ENCODE results near the gene SPPL2B.

The SPPL2B gene

GRCh38 chr19:2326699-2327360 lies 1.7 kb upstream of the SPPL2B start:
- no peak overlapping the region for H3K4me3 ChIP-seq (ENCODE audit: extremely low read depth, insufficient read depth, low read length, poor library complexity, severe bottlenecking)
- H3K27ac ChIP-seq (ENCODE audit: low read depth, low read length, severe bottlenecking) = peak overlapping the region; percentile 74
- H3K9me3 ChIP-seq (ENCODE audit: control insufficient read depth, low read length) = no peaks in the 10 kb centered on the region
- peaks cover 43% of the 10 kb centered on the region for H3K36me3 ChIP-seq (ENCODE audit: control insufficient read depth, insufficient read depth, low read length)
- H3K4me1 ChIP-seq (ENCODE audit: control insufficient read depth, insufficient read depth, low read length, poor library complexity, severe bottlenecking) = peaks cover 26% of the 10 kb centered on the region
- 87 to 92% methylated on average over 12 to 16 of the region's 16 CpGs for WGBS, 2 experiments (ENCODE audit: insufficient coverage in 2 of 2)

- peaks cover 36% of the 10 kb centered on the region for H3K36me3 ChIP-seq (ENCODE audit: control insufficient read depth, insufficient read depth, low read length)
- H3K9me3 ChIP-seq (ENCODE audit: control insufficient read depth, low read length) = no peaks in the 10 kb centered on the region
- H3K27ac ChIP-seq (ENCODE audit: low read depth, low read length, severe bottlenecking) = peak overlapping the region; percentile 74
- H3K4me3 ChIP-seq (ENCODE audit: extremely low read depth, insufficient read depth, low read length, poor library complexity, severe bottlenecking) = peak overlapping the region; percentile 98
- H3K4me1 ChIP-seq (ENCODE audit: control insufficient read depth, insufficient read depth, low read length, poor library complexity, severe bottlenecking) = peaks cover 26% of the 10 kb centered on the region
- whole genome bisulfite sequencing, 2 experiments (ENCODE audit: insufficient coverage in 2 of 2) = 2 to 3% methylated on average over 7 to 12 of the region's 18 CpGs
These were observed 597 bp upstream of the SPPL2B start for GRCh38 chr19:2327773-2328400.

- WGBS, 2 experiments (ENCODE audit: insufficient coverage in 2 of 2) = 6 to 12% methylated on average over 8 to 10 of the region's 16 CpGs
- peaks cover 30% of the 10 kb centered on the region for H3K36me3 ChIP-seq (ENCODE audit: control insufficient read depth, insufficient read depth, low read length)
- no peaks in the 10 kb centered on the region for H3K9me3 ChIP-seq (ENCODE audit: control insufficient read depth, low read length)
- peaks cover 26% of the 10 kb centered on the region for H3K4me1 ChIP-seq (ENCODE audit: control insufficient read depth, insufficient read depth, low read length, poor library complexity, severe bottlenecking)
- H3K4me3 ChIP-seq (ENCODE audit: extremely low read depth, insufficient read depth, low read length, poor library complexity, severe bottlenecking) = peak overlapping the region; percentile 98
- peak overlapping the region; percentile 74 for H3K27ac ChIP-seq (ENCODE audit: low read depth, low read length, severe bottlenecking)
These were observed 630 bp downstream of the SPPL2B start for GRCh38 chr19:2329149-2329478.

GRCh38 chr19:2329501-2329916 lies 1.0 kb downstream of the SPPL2B start:
- H3K4me3 ChIP-seq (ENCODE audit: extremely low read depth, insufficient read depth, low read length, poor library complexity, severe bottlenecking) = peak overlapping the region; percentile 98
- H3K36me3 ChIP-seq (ENCODE audit: control insufficient read depth, insufficient read depth, low read length) = peaks cover 30% of the 10 kb centered on the region
- peaks cover 26% of the 10 kb centered on the region for H3K4me1 ChIP-seq (ENCODE audit: control insufficient read depth, insufficient read depth, low read length, poor library complexity, severe bottlenecking)
- WGBS, 2 experiments (ENCODE audit: insufficient coverage in 2 of 2) = 49 to 51% methylated on average over 9 to 12 of the region's 13 CpGs
- H3K27ac ChIP-seq (ENCODE audit: low read depth, low read length, severe bottlenecking) = no peak overlapping the region
- H3K9me3 ChIP-seq (ENCODE audit: control insufficient read depth, low read length) = no peaks in the 10 kb centered on the region

- no peak overlapping the region for H3K27ac ChIP-seq (ENCODE audit: low read depth, low read length, severe bottlenecking)
- WGBS, 2 experiments (ENCODE audit: insufficient coverage in 2 of 2) = 87 to 94% methylated on average over 8 of the region's 10 CpGs
- peaks cover 26% of the 10 kb centered on the region for H3K4me1 ChIP-seq (ENCODE audit: control insufficient read depth, insufficient read depth, low read length, poor library complexity, severe bottlenecking)
- peaks cover 28% of the 10 kb centered on the region for H3K36me3 ChIP-seq (ENCODE audit: control insufficient read depth, insufficient read depth, low read length)
- H3K4me3 ChIP-seq (ENCODE audit: extremely low read depth, insufficient read depth, low read length, poor library complexity, severe bottlenecking) = no peak overlapping the region
- H3K9me3 ChIP-seq (ENCODE audit: control insufficient read depth, low read length) = no peaks in the 10 kb centered on the region
These were observed 1.8 kb downstream of the SPPL2B start for GRCh38 chr19:2330255-2330631.

- Histone ChIP-seq H3K9me3 (ENCODE audit: control insufficient read depth, low read length) (no peaks in the 10 kb centered on the region), H3K4me3 (ENCODE audit: extremely low read depth, insufficient read depth, low read length, poor library complexity, severe bottlenecking) (no peak overlapping the region), H3K4me1 (ENCODE audit: control insufficient read depth, insufficient read depth, low read length, poor library complexity, severe bottlenecking) (peaks cover 26% of the 10 kb centered on the region), H3K27ac (ENCODE audit: low read depth, low read length, severe bottlenecking) (no peak overlapping the region), H3K36me3 (ENCODE audit: control insufficient read depth, insufficient read depth, low read length) (peaks cover 25% of the 10 kb centered on the region)
- 72 to 78% methylated on average over 16 to 17 of the region's 20 CpGs for WGBS, 2 experiments (ENCODE audit: insufficient coverage in 2 of 2)
These were observed 2.3 kb downstream of the SPPL2B start for GRCh38 chr19:2330632-2331284.

- H3K9me3 ChIP-seq (ENCODE audit: control insufficient read depth, low read length) = no peaks in the 10 kb centered on the region
- H3K4me3 ChIP-seq (ENCODE audit: extremely low read depth, insufficient read depth, low read length, poor library complexity, severe bottlenecking) = no peak overlapping the region
- peaks cover 25% of the 10 kb centered on the region for H3K4me1 ChIP-seq (ENCODE audit: control insufficient read depth, insufficient read depth, low read length, poor library complexity, severe bottlenecking)
- H3K27ac ChIP-seq (ENCODE audit: low read depth, low read length, severe bottlenecking) = no peak overlapping the region
- peaks cover 19% of the 10 kb centered on the region for H3K36me3 ChIP-seq (ENCODE audit: control insufficient read depth, insufficient read depth, low read length)
- WGBS, 2 experiments (ENCODE audit: insufficient coverage in 2 of 2) = 84 to 89% methylated on average over 10 of the region's 12 CpGs
These were observed 3.2 kb downstream of the SPPL2B start for GRCh38 chr19:2331601-2332246.

- 92 to 97% methylated on average over 11 to 17 of the region's 17 CpGs for WGBS, 2 experiments (ENCODE audit: insufficient coverage in 2 of 2)
- Histone ChIP-seq H3K27ac (ENCODE audit: low read depth, low read length, severe bottlenecking) (no peak overlapping the region), H3K36me3 (ENCODE audit: control insufficient read depth, insufficient read depth, low read length) (peaks cover 19% of the 10 kb centered on the region), H3K4me1 (ENCODE audit: control insufficient read depth, insufficient read depth, low read length, poor library complexity, severe bottlenecking) (peaks cover 19% of the 10 kb centered on the region), H3K9me3 (ENCODE audit: control insufficient read depth, low read length) (no peaks in the 10 kb centered on the region), H3K4me3 (ENCODE audit: extremely low read depth, insufficient read depth, low read length, poor library complexity, severe bottlenecking) (no peak overlapping the region)
These were observed 4.0 kb downstream of the SPPL2B start for GRCh38 chr19:2332341-2333026.

GRCh38 chr19:2333027-2333806 lies 4.7 kb downstream of the SPPL2B start:
- H3K36me3 ChIP-seq (ENCODE audit: control insufficient read depth, insufficient read depth, low read length) = peaks cover 19% of the 10 kb centered on the region
- H3K4me3 ChIP-seq (ENCODE audit: extremely low read depth, insufficient read depth, low read length, poor library complexity, severe bottlenecking) = no peak overlapping the region
- no peak overlapping the region for H3K27ac ChIP-seq (ENCODE audit: low read depth, low read length, severe bottlenecking)
- peaks cover 16% of the 10 kb centered on the region for H3K4me1 ChIP-seq (ENCODE audit: control insufficient read depth, insufficient read depth, low read length, poor library complexity, severe bottlenecking)
- 94% methylated on average over 20 to 23 of the region's 27 CpGs for WGBS, 2 experiments (ENCODE audit: insufficient coverage in 2 of 2)
- H3K9me3 ChIP-seq (ENCODE audit: control insufficient read depth, low read length) = no peaks in the 10 kb centered on the region

GRCh38 chr19:2333807-2334211 lies 5.3 kb downstream of the SPPL2B start:
- no peaks in the 10 kb centered on the region for H3K9me3 ChIP-seq (ENCODE audit: control insufficient read depth, low read length)
- 95 to 96% methylated on average over 9 to 11 of the region's 11 CpGs for WGBS, 2 experiments (ENCODE audit: insufficient coverage in 2 of 2)
- no peak overlapping the region for H3K27ac ChIP-seq (ENCODE audit: low read depth, low read length, severe bottlenecking)
- H3K4me1 ChIP-seq (ENCODE audit: control insufficient read depth, insufficient read depth, low read length, poor library complexity, severe bottlenecking) = peaks cover 16% of the 10 kb centered on the region
- no peak overlapping the region for H3K4me3 ChIP-seq (ENCODE audit: extremely low read depth, insufficient read depth, low read length, poor library complexity, severe bottlenecking)
- peaks cover 23% of the 10 kb centered on the region for H3K36me3 ChIP-seq (ENCODE audit: control insufficient read depth, insufficient read depth, low read length)
